Keratinocyte (primary cell): ENCODE data around the gene PTK7. TPM values are rescaled to one million over a fixed set of nuclear protein-coding genes. Genes with fewer than 3 reads are reported as not detected.
A peak's percentile ranks its signal among the peaks of the same experiment; 100 is the strongest.

Experiments
- DNase-seq: peaks from one replicate; pipeline ENCODE4 v3.0.0-alpha.2; 2011; ENCODE audit warnings: low read depth, missing footprints, low spot score
- FAIRE-seq: peaks from 2 replicates; lab custom pipeline; 2011; peaks lifted over from hg19 to GRCh38; lab: Jason Lieb, UNC
- H2AFZ ChIP-seq: 2 replicates; pipeline ENCODE4 v1.6.0; 2012; ENCODE audit warnings: low read length, control low read depth, inconsistent platforms; ENCODE audit not compliant: control insufficient read depth
- H3K27ac ChIP-seq: 2 replicates; pipeline ENCODE4 v1.5.1; 2011; ENCODE audit warnings: low read length; ENCODE audit not compliant: control insufficient read depth, insufficient read depth
- H3K27me3 ChIP-seq: 3 replicates; pipeline ENCODE4 v1.6.0; 2011; ENCODE audit warnings: low read length; ENCODE audit not compliant: control insufficient read depth, insufficient read depth; ENCODE audit errors: extremely low read depth
- H3K36me3 ChIP-seq, 2 experiments: 2 replicates in 1 of 2; 3 replicates in 1 of 2; pipeline ENCODE4 v1.5.1; 2011; ENCODE audit warnings: low read length in 2 of 2, mild to moderate bottlenecking in 1 of 2; ENCODE audit not compliant: control insufficient read depth in 2 of 2, insufficient read depth in 2 of 2; ENCODE audit errors: extremely low read depth in 1 of 2
- H3K4me1 ChIP-seq: 3 replicates; pipeline ENCODE4 v1.5.1; 2011; ENCODE audit warnings: low read length; ENCODE audit not compliant: control insufficient read depth, insufficient read depth; ENCODE audit errors: extremely low read depth
- H3K4me2 ChIP-seq: 3 replicates; pipeline ENCODE4 v1.6.0; 2011; ENCODE audit warnings: low read depth, low read length; ENCODE audit not compliant: control insufficient read depth, insufficient read depth; ENCODE audit errors: extremely low read depth
- H3K4me3 ChIP-seq, 3 experiments: fragments of 200-600 bp in 1 of 3; sonication (generic) in 1 of 3; 2 replicates in 2 of 3; 3 replicates in 1 of 3; pipeline ENCODE4 v1.5.1; 2011 to 2016; ENCODE audit warnings: low read length in 3 of 3, mild to moderate bottlenecking in 3 of 3, control low read depth in 2 of 3, inconsistent platforms in 1 of 3, low read depth in 1 of 3, mixed read lengths in 1 of 3, mixed run types in 1 of 3, moderate library complexity in 1 of 3; ENCODE audit not compliant: control insufficient read depth in 2 of 3, insufficient read depth in 2 of 3; ENCODE audit errors: extremely low read depth in 1 of 3
- H3K79me2 ChIP-seq: 2 replicates; pipeline ENCODE4 v1.6.0; 2012; ENCODE audit warnings: low read length; ENCODE audit not compliant: control insufficient read depth, insufficient read depth
- H3K9ac ChIP-seq: 3 replicates; pipeline ENCODE4 v1.6.0; 2011; ENCODE audit warnings: low read length; ENCODE audit not compliant: control insufficient read depth, insufficient read depth; ENCODE audit errors: extremely low read depth
- H3K9me1 ChIP-seq: 3 replicates; pipeline ENCODE4 v1.6.0; 2011; ENCODE audit warnings: low read length; ENCODE audit not compliant: control insufficient read depth, insufficient read depth; ENCODE audit errors: extremely low read depth
- H3K9me3 ChIP-seq: 2 replicates; pipeline ENCODE4 v1.5.1; 2012; ENCODE audit warnings: low read depth, low read length; ENCODE audit not compliant: control insufficient read depth
- H4K20me1 ChIP-seq: 3 replicates; pipeline ENCODE4 v1.6.0; 2011; ENCODE audit warnings: low read length; ENCODE audit not compliant: control insufficient read depth, insufficient read depth; ENCODE audit errors: extremely low read depth
- CTCF ChIP-seq, 3 experiments: IDR thresholded peaks in 1 of 3; conservative IDR thresholded peaks in 1 of 3; optimal IDR thresholded peaks in 1 of 3; 2 replicates in 2 of 3; 3 replicates in 1 of 3; pipeline versions ENCODE3 to v1.5.1; 2011; ENCODE audit warnings: low read length in 3 of 3, mild to moderate bottlenecking in 3 of 3, moderate library complexity in 2 of 3, control low read depth in 1 of 3, inconsistent platforms in 1 of 3; ENCODE audit not compliant: insufficient read depth in 2 of 3; ENCODE audit errors: extremely low read depth in 1 of 3
- EZH2 ChIP-seq: IDR thresholded peaks from one replicate; pipeline ENCODE4 v1.6.1; 2012; ENCODE audit warnings: inconsistent platforms, mild to moderate bottlenecking, low read length, moderate library complexity
- dilution Hi-C: fragments of 300-500 bp; cut with MboI; formaldehyde crosslinking; loops from one replicate; pipeline ENCODE4 v1.7.0; 2020; ENCODE audit warnings: low sequenced_read_pairs; ENCODE audit not compliant: extremely low pct_ligation_motif_present
- polyA plus RNA-seq, 5 experiments: library from polyadenylated mRNA; depleted of rRNA in 3 of 5; stranded (reverse) in 3 of 5; stranded (forward) in 1 of 5; unstranded in 1 of 5; fragments of >200 nt; gene quantifications; 1 replicate in 1 of 5; 2 replicates in 3 of 5; 3 replicates in 1 of 5; pipeline versions ENCODE4 v1.2.1 to v1.2.3, GENCODE V29; 2011 to 2012; ENCODE audit warnings: missing spikeins in 2 of 5, low read depth in 1 of 5, low replicate concordance in 1 of 5

PTK7 gene
- polyA plus RNA-seq, 1 donor (not counting 4 experiments of a cell fraction or from before 2014, with no cell fraction given) = 58.8 TPM

GRCh38 chr6:43089874-43090558, 13.9 kb downstream of the PTK7 start:
- Histone ChIP-seq H3K36me3 (no peaks in the 10 kb centered on the region), H3K79me2 (peaks cover 90% of the 10 kb centered on the region), H3K4me3 (peak overlapping the region in 2 of 3 experiments; percentile 16 to 40), H4K20me1 (no peaks in the 10 kb centered on the region), H3K9me1 (no peaks in the 10 kb centered on the region), H2AFZ (no peak overlapping the region), H3K4me2 (peak overlapping the region; percentile 39), H3K9me3 (no peaks in the 10 kb centered on the region), H3K27me3 (no peaks in the 10 kb centered on the region), H3K27ac (peak overlapping the region; percentile 82), H3K4me1 (peaks cover 62% of the 10 kb centered on the region), H3K9ac (peak overlapping the region; percentile 61)
- no peak for FAIRE-seq
- DNase-seq = no peak
- dilution Hi-C loops = no loop called here
- TF ChIP-seq CTCF (optimal IDR thresholded peaks at IDR 0.05 in 1 of 3, IDR thresholded peaks at IDR 0.05 in 1 of 3, conservative IDR thresholded peaks at IDR 0.05 in 1 of 3; ENCODE audit: extremely low read depth in 1 of 3, insufficient read depth in 2 of 3, low read length in 3 of 3) (no peak), EZH2 (no peak)

GRCh38 chr6:43090559-43090956, 14.4 kb downstream of the PTK7 start:
- Histone ChIP-seq H3K27ac (peak overlapping the region; percentile 82), H3K4me3 (peak overlapping the region in 1 of 3 experiments; percentile 24), H3K4me2 (peak overlapping the region; percentile 39), H3K9me1 (no peaks in the 10 kb centered on the region), H3K27me3 (no peaks in the 10 kb centered on the region), H3K9ac (peak overlapping the region; percentile 61), H3K9me3 (no peaks in the 10 kb centered on the region), H3K36me3 (peaks cover 0 to 5% of the 10 kb centered on the region in 2 experiments), H2AFZ (no peak overlapping the region), H3K4me1 (peaks cover 66% of the 10 kb centered on the region), H3K79me2 (peaks cover 89% of the 10 kb centered on the region), H4K20me1 (no peaks in the 10 kb centered on the region)
- DNase-seq (no peak), FAIRE-seq (no peak)
- TF ChIP-seq CTCF (optimal IDR thresholded peaks at IDR 0.05 in 1 of 3, IDR thresholded peaks at IDR 0.05 in 1 of 3, conservative IDR thresholded peaks at IDR 0.05 in 1 of 3; ENCODE audit: extremely low read depth in 1 of 3, insufficient read depth in 2 of 3, low read length in 3 of 3) (no peak), EZH2 (no peak)
- dilution Hi-C loops = no loop called here
